Mesothelial cell of epicardium (in vitro differentiated cells): ENCODE results near the gene C1QTNF9B. TPM values are rescaled to one million over a fixed set of nuclear protein-coding genes. Genes with fewer than 3 reads are reported as not detected.
"Not testable (repeated sequence)": the region's sequence is repeated elsewhere in the genome, so short reads cannot be mapped to it uniquely, and the experiment has no call there.

Source experiments
- DNase-seq, 2 experiments: peaks; one replicate each; pipeline ENCODE4 v3.0.0; 2021; ENCODE audit warnings: low spot score in 2 of 2; ENCODE audit not compliant: unreplicated experiment in 2 of 2
- H3K27ac Mint-ChIP-seq: 2 replicates; pipeline ENCODE4 v1.8.0; 2021; ENCODE audit warnings: mixed read lengths
- H3K27me3 Mint-ChIP-seq: 2 replicates; pipeline ENCODE4 v1.8.0; 2021; ENCODE audit warnings: low read depth, mixed read lengths
- H3K36me3 Mint-ChIP-seq: 2 replicates; pipeline ENCODE4 v1.8.0; 2021; ENCODE audit warnings: mixed read lengths
- H3K4me1 Mint-ChIP-seq: 2 replicates; pipeline ENCODE4 v1.8.0; 2021; ENCODE audit warnings: mixed read lengths
- H3K4me3 Mint-ChIP-seq: 2 replicates; pipeline ENCODE4 v1.8.0; 2021; ENCODE audit warnings: mild to moderate bottlenecking, moderate library complexity, mixed read lengths
- H3K9me3 Mint-ChIP-seq: 2 replicates; pipeline ENCODE4 v1.8.0; 2021; ENCODE audit warnings: mixed read lengths
- total RNA-seq: library from RNA; stranded (reverse); gene quantifications from 3 replicates; pipeline ENCODE4 v1.2.1, GENCODE V29; 2021
- TF ChIP-seq, protein P1 (sequence below): fragments of 200-600 bp; sonication (generic); IDR thresholded peaks from one replicate; pipeline ENCODE4 v1.5.0; 2021; ENCODE audit warnings: antibody characterized with exemption; ENCODE audit not compliant: unreplicated experiment

The C1QTNF9B gene
- total RNA-seq, 1 donor from 2014 or later = not detected

DNA sequence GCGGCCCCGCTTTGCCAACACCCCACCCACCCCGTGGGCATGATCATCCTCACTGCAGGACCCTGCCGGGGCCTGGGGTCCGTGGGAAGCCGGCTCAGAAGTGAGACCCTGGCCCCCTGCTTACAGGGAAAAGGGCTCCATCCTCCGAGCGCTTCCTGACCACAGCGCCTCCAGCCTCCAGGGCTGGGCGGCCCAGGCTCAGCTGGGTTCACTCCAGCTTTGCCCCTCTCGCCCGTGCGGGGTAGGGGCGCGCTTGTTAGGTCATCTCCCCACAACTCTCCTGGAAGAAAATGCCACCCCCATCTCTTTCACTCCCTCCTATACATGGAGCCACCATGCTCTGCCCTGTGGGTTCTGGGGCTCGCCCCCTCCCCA lies 6.6 kb upstream of the C1QTNF9B start:
- Mint-ChIP-seq H3K36me3 (no peaks in the 10 kb centered on the region), H3K4me3 (peak overlapping the region; percentile 30), H3K27me3 (peaks cover 27% of the 10 kb centered on the region), H3K27ac (no peak overlapping the region), H3K9me3 (no peaks in the 10 kb centered on the region), H3K4me1 (peaks cover 6% of the 10 kb centered on the region)
- TF ChIP-seq, protein P1, sequence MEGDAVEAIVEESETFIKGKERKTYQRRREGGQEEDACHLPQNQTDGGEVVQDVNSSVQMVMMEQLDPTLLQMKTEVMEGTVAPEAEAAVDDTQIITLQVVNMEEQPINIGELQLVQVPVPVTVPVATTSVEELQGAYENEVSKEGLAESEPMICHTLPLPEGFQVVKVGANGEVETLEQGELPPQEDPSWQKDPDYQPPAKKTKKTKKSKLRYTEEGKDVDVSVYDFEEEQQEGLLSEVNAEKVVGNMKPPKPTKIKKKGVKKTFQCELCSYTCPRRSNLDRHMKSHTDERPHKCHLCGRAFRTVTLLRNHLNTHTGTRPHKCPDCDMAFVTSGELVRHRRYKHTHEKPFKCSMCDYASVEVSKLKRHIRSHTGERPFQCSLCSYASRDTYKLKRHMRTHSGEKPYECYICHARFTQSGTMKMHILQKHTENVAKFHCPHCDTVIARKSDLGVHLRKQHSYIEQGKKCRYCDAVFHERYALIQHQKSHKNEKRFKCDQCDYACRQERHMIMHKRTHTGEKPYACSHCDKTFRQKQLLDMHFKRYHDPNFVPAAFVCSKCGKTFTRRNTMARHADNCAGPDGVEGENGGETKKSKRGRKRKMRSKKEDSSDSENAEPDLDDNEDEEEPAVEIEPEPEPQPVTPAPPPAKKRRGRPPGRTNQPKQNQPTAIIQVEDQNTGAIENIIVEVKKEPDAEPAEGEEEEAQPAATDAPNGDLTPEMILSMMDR = no peak
- no peak for DNase-seq

DNA sequence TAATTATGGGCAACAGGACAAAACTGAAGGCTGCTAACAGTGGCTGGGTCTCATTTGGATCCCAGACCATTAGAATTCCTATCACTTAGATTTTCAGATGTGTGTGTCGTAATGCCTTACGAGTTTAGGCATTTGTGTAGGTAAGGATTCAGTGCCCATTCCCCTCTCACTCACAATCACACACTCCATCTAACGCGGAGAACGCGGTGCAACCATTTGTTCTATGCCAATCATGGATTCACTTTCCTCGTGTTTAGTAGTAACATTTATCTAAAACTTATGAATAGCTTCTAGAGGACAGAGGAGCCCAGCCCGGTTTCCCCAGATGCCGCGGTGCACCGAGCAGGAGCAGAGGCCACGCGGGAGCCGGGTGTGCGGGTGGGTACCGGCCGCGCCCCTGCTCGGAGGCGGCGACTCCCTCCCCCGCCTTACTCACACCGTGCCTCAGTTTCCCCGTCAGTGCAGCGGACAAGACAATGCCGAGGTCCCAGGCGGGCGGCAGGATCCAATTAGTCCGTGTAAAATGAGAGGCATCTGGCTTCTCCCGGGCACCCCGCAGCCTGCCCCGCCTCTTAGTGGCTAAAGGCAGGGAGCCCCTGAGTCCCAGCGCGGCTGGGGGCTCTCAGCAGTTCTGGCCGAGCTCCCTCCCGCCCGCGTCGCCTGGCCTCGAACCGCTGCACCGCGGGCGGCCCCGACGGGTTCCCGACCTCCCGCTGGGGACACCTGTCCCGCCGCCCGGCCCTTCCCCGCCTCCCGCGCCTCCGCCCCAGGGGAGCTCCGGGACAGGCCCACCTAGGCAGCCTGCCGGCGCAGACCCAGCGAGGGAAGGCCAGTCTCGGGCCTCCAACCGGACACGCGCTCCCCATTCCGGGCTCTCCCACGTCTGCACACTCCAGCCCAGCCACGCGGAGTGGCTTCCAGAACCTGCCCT lies 5.9 kb upstream of the C1QTNF9B start:
- Mint-ChIP-seq H3K27me3 (peaks cover 27% of the 10 kb centered on the region), H3K4me1 (peaks cover 7% of the 10 kb centered on the region), H3K4me3 (peak overlapping the region; percentile 43), H3K36me3 (no peaks in the 10 kb centered on the region), H3K9me3 (no peaks in the 10 kb centered on the region), H3K27ac (no peak overlapping the region)
- DNase-seq = no peak
- TF ChIP-seq, protein P1 = no peak

GRCh38 chr13:23901365-23901764 lies 4.1 kb upstream of the C1QTNF9B start:
- Mint-ChIP-seq H3K9me3 (no peaks in the 10 kb centered on the region), H3K4me3 (no peak overlapping the region), H3K36me3 (no peaks in the 10 kb centered on the region), H3K27ac (no peak overlapping the region), H3K27me3 (peaks cover 27% of the 10 kb centered on the region), H3K4me1 (peaks cover 10% of the 10 kb centered on the region)
- TF ChIP-seq, protein P1 = no peak
- no peak for DNase-seq

GRCh38 chr13:23899555-23899954 lies 2.3 kb upstream of the C1QTNF9B start:
- H3K27me3 Mint-ChIP-seq = peaks cover 25% of the 10 kb centered on the region
- DNase-seq = no peak
- TF ChIP-seq, protein P1 = peak; percentile 71
- H3K36me3 Mint-ChIP-seq = no peaks in the 10 kb centered on the region
- H3K4me3 Mint-ChIP-seq = no peak overlapping the region
- no peak overlapping the region for H3K27ac Mint-ChIP-seq
- no peaks in the 10 kb centered on the region for H3K9me3 Mint-ChIP-seq
- H3K4me1 Mint-ChIP-seq = peaks cover 10% of the 10 kb centered on the region

- Mint-ChIP-seq H3K27ac (no peak overlapping the region), H3K27me3 (peaks cover 15% of the 10 kb centered on the region), H3K4me3 (no peak overlapping the region), H3K4me1 (peaks cover 10% of the 10 kb centered on the region), H3K9me3 (no peaks in the 10 kb centered on the region), H3K36me3 (no peaks in the 10 kb centered on the region)
- no peak for DNase-seq
- TF ChIP-seq, protein P1 = no peak
Observed at GRCh38 chr13:23898101-23898500, 799 bp upstream of the C1QTNF9B start.

DNA sequence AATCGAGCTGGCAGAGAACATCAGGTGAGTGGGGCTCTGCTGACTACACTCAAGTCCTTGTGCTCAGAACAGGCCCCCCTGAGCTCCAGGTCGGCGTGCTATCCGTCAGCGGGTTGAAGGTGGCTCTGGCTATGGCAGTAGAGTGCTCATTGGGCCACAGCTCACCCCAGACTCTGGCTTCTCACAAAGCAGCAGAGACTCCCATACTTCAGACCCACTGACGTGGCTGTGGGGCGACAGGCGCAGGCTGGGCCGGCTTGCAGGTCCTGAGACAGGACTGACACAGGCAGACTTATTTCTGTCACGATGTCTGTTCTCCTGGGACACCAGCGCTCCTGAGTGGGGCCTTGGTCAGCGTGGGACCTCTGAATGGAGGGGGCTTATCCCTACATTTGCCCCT lies 2.6 kb downstream of the C1QTNF9B start:
- H3K27ac Mint-ChIP-seq, H3K9me3 Mint-ChIP-seq, H3K4me3 Mint-ChIP-seq, H3K36me3 Mint-ChIP-seq, DNase-seq, H3K27me3 Mint-ChIP-seq: not testable (repeated sequence)
- H3K4me1 Mint-ChIP-seq = peaks cover 14% of the 10 kb centered on the region

- H3K9me3 Mint-ChIP-seq, H3K27me3 Mint-ChIP-seq, H3K27ac Mint-ChIP-seq, H3K4me3 Mint-ChIP-seq, DNase-seq, H3K36me3 Mint-ChIP-seq: not testable (repeated sequence)
- H3K4me1 Mint-ChIP-seq = peaks cover 12% of the 10 kb centered on the region
Observed at GRCh38 chr13:23893791-23894190, 3.5 kb downstream of the C1QTNF9B start.
